ENCODE data around the gene ATP5ME.
"Not testable (repeated sequence)": the region's sequence is repeated elsewhere in the genome, so short reads cannot be mapped to it uniquely, and the experiment has no call there.

Gene ATP5ME

GRCh38 chr4:700587-701264 is 26.6 kb upstream of the ATP5ME start:
- no peak for DNase-seq (ENCODE audit: low read depth in 1 of 2, low spot score in 1 of 2)
- H3K27ac ChIP-seq (replicated peaks), result no peak overlapping the region
- TF ChIP-seq POLR2AphosphoS5 (IDR thresholded peaks at IDR 0.05; ENCODE audit: low read depth) (no peak), SPI1 (IDR thresholded peaks at IDR 0.05; ENCODE audit: borderline replicate concordance, low read depth) (no peak), GABPA (IDR thresholded peaks at IDR 0.05; ENCODE audit: low read depth) (no peak), CTCF (IDR thresholded peaks at IDR 0.05; ENCODE audit: insufficient read depth, low read length) (no peak)
- TF ChIP-seq, protein P1, sequence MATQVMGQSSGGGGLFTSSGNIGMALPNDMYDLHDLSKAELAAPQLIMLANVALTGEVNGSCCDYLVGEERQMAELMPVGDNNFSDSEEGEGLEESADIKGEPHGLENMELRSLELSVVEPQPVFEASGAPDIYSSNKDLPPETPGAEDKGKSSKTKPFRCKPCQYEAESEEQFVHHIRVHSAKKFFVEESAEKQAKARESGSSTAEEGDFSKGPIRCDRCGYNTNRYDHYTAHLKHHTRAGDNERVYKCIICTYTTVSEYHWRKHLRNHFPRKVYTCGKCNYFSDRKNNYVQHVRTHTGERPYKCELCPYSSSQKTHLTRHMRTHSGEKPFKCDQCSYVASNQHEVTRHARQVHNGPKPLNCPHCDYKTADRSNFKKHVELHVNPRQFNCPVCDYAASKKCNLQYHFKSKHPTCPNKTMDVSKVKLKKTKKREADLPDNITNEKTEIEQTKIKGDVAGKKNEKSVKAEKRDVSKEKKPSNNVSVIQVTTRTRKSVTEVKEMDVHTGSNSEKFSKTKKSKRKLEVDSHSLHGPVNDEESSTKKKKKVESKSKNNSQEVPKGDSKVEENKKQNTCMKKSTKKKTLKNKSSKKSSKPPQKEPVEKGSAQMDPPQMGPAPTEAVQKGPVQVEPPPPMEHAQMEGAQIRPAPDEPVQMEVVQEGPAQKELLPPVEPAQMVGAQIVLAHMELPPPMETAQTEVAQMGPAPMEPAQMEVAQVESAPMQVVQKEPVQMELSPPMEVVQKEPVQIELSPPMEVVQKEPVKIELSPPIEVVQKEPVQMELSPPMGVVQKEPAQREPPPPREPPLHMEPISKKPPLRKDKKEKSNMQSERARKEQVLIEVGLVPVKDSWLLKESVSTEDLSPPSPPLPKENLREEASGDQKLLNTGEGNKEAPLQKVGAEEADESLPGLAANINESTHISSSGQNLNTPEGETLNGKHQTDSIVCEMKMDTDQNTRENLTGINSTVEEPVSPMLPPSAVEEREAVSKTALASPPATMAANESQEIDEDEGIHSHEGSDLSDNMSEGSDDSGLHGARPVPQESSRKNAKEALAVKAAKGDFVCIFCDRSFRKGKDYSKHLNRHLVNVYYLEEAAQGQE (IDR thresholded peaks at IDR 0.05; ENCODE audit: insufficient replicate concordance, low read depth), result no peak

GRCh38 chr4:699816-700580 is 25.9 kb upstream of the ATP5ME start:
- DNase-seq (ENCODE audit: low read depth in 1 of 2, low spot score in 1 of 2), result no peak
- no peak overlapping the region for H3K27ac ChIP-seq (replicated peaks)
- no peak overlapping the region for H3K4me3 ChIP-seq (replicated peaks; ENCODE audit: insufficient read depth, low read length)
- TF ChIP-seq SPI1 (IDR thresholded peaks at IDR 0.05; ENCODE audit: borderline replicate concordance, low read depth), result no peak
- no peaks in the 10 kb centered on the region for H3K27me3 ChIP-seq (ENCODE audit: insufficient read depth, poor library complexity, severe bottlenecking)

More at GRCh38 chr4:700587-701264, 26.6 kb upstream of the ATP5ME start:
- no peaks in the 10 kb centered on the region for H3K27me3 ChIP-seq (ENCODE audit: insufficient read depth, poor library complexity, severe bottlenecking)
- H3K4me3 ChIP-seq (replicated peaks; ENCODE audit: insufficient read depth, low read length), result no peak overlapping the region

DNA sequence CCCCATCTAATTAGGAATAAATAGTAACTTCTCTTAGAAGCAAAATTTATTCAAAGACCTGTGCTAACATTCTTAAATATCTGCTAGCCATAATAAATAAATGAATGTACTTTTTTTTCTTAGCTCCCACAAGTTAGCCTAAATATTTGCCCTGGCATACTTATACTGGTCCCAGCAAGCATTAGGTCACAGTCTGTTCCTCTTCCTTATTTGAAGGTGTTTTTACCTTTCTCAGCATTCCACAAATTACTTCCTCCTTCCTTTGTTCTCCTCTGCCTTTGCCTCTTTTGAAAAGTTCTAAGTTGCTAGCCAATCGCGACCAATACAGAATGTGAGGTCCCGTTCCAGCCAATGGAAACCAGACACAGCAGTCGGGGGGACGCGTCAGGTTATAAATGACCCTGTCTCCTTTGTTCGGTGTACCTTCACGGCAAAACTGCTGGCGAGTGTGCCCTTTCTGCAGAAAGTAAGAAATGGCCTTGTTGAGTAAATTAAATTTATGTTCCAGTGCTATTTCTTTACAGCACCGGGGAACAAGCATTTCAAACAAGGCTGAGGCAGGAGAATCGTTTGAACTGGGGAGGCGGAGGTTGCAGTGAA is 20.4 kb upstream of the ATP5ME start:
- not testable (repeated sequence) for DNase-seq (ENCODE audit: low read depth in 1 of 2, low spot score in 1 of 2); H3K4me3 ChIP-seq (replicated peaks; ENCODE audit: insufficient read depth, low read length)

DNA sequence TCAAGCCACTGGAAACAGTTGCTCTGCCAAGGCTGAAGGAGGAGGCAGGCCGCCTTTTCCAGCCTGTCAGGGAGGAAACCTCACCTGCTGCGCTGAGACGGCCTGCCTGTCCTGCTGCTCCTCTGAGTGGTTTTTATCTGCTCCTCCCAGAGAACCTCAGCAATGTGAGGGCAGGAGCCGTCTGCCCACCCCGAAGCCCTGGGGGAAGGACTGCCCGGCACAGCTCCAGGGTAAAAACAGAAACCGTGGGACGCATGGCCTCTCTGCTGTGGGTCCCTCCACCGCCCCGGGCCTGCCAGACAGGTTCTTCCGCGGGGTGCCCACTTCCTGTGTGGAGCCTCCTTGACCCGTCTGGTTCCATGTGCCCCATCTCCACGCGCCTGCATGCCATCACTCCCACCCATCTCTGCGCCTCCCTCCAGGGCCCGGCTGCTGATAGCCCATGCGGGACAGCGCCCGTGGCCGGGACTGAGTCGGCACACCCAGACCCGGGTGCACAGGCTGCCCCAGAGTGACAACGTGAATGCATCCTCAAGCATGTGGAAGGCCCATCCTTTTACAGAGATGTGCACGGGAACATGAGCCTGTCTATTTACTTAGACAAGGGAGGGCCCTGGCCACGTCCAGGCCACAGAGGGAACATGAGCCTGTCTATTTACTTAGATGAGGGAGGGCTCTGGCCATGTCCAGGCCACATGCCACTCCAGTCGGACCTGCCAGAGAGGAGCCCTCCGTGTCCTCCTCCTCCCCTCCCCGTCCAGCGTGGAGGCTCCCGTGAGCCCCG is 18.9 kb upstream of the ATP5ME start:
- Histone ChIP-seq H3K27ac (replicated peaks) (no peak overlapping the region), H3K4me3 (replicated peaks; ENCODE audit: insufficient read depth, low read length) (no peak overlapping the region), H3K27me3 (ENCODE audit: insufficient read depth, poor library complexity, severe bottlenecking) (peaks cover 3% of the 10 kb centered on the region)
- no peak for TF ChIP-seq POLR2AphosphoS5 (IDR thresholded peaks at IDR 0.05; ENCODE audit: low read depth)
- no peak for TF ChIP-seq GABPA (IDR thresholded peaks at IDR 0.05; ENCODE audit: low read depth)
- TF ChIP-seq, protein P1 (IDR thresholded peaks at IDR 0.05; ENCODE audit: insufficient replicate concordance, low read depth), result no peak
- TF ChIP-seq CTCF (IDR thresholded peaks at IDR 0.05; ENCODE audit: insufficient read depth, low read length), result no peak
- no peak for TF ChIP-seq SPI1 (IDR thresholded peaks at IDR 0.05; ENCODE audit: borderline replicate concordance, low read depth)
- DNase-seq (ENCODE audit: low read depth in 1 of 2, low spot score in 1 of 2), result no peak

More for the DNA sequence above, 20.4 kb upstream of the ATP5ME start:
- H3K27me3 ChIP-seq (ENCODE audit: insufficient read depth, poor library complexity, severe bottlenecking); H3K27ac ChIP-seq (replicated peaks): not testable (repeated sequence)
